ENCODE measurements around the gene CNTN5.

DNA sequence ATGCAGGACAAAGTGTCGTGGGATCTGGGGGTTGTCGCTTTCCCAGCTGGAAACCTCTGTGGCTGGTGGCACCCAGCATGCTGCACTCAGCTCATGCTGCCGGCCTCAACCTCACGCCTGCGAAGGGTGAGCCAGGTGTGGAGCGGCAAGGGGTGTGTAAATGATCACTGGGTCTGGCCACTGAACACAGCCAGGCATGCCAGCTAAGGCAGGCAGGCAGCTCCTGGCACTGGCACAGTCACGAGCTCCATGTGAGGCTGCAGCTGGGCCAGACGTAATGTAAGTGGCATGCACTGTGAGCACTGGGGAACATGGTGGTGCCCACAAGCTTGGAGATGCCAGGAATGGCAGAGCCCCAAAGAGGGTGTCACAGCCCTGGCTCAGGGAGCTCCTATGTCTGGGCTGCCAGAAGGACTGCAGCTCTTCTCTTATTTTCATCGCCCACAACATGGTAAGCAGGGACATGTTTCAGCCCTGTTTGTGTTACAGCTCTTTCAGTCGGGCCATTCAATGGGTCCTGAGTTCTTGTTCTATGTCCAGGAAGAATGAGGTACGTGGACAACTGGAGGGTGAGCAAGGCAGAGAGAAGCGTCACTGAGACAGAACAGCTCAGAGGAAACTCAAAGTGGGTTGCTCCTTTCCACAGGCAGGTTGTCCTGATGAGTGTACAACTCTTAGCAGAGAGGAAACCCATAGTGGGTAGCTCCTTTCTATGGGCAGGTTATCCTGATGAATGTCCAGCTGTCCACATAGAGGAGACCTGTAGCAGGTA, 403.8 kb downstream of the CNTN5 start:
- TF ChIP-seq, protein P1, sequence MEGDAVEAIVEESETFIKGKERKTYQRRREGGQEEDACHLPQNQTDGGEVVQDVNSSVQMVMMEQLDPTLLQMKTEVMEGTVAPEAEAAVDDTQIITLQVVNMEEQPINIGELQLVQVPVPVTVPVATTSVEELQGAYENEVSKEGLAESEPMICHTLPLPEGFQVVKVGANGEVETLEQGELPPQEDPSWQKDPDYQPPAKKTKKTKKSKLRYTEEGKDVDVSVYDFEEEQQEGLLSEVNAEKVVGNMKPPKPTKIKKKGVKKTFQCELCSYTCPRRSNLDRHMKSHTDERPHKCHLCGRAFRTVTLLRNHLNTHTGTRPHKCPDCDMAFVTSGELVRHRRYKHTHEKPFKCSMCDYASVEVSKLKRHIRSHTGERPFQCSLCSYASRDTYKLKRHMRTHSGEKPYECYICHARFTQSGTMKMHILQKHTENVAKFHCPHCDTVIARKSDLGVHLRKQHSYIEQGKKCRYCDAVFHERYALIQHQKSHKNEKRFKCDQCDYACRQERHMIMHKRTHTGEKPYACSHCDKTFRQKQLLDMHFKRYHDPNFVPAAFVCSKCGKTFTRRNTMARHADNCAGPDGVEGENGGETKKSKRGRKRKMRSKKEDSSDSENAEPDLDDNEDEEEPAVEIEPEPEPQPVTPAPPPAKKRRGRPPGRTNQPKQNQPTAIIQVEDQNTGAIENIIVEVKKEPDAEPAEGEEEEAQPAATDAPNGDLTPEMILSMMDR (IDR thresholded peaks at IDR 0.05) = no peak
- no peak for TF ChIP-seq POLR2A (IDR thresholded peaks at IDR 0.05)

Measured in lower leg skin (tissue), 3 donors.